DND-41 (cell line): ENCODE data around the gene EIF4G3.
"Not testable (repeated sequence)": the region's sequence is repeated elsewhere in the genome, so short reads cannot be mapped to it uniquely, and the experiment has no call there.

ENCODE experiments used
- ATAC-seq: fragments of 200-7000 bp; cut with Tn5 transposase; 3 replicates; pipeline ENCODE4 v1.9.1; 2021; ENCODE audit warnings: low read depth; ENCODE audit not compliant: insufficient read depth
- DNase-seq: peaks from one replicate; pipeline ENCODE4 v3.0.0-alpha.2; 2020
- H2AFZ ChIP-seq: 2 replicates; pipeline ENCODE4 v1.6.0; 2012; ENCODE audit warnings: low read depth, low read length
- H3K27ac ChIP-seq: 2 replicates; pipeline ENCODE4 v1.5.1; 2012; ENCODE audit warnings: low read length, inconsistent platforms
- H3K27me3 ChIP-seq: fragments of 200-600 bp; sonication (generic); 2 replicates; pipeline ENCODE4 v1.6.0; 2012; ENCODE audit warnings: low read length, mild to moderate bottlenecking, inconsistent platforms; ENCODE audit not compliant: insufficient read depth, poor library complexity
- H3K36me3 ChIP-seq: 2 replicates; pipeline ENCODE4 v1.5.1; 2012; ENCODE audit warnings: low read length, inconsistent platforms; ENCODE audit not compliant: insufficient read depth
- H3K4me1 ChIP-seq: 2 replicates; pipeline ENCODE4 v1.5.1; 2012; ENCODE audit warnings: mild to moderate bottlenecking, low read length; ENCODE audit not compliant: insufficient read depth
- H3K4me2 ChIP-seq: 2 replicates; pipeline ENCODE4 v1.6.0; 2012; ENCODE audit warnings: mild to moderate bottlenecking, moderate library complexity, low read length, inconsistent platforms; ENCODE audit not compliant: insufficient read depth
- H3K4me3 ChIP-seq, 2 experiments: fragments of 200-600 bp in 1 of 2; shearing (Covaris generic) in 1 of 2; 2 replicates each; pipeline ENCODE4 v1.5.1; 2012 to 2016; ENCODE audit warnings: inconsistent platforms in 2 of 2, low read length in 2 of 2, mild to moderate bottlenecking in 2 of 2, low read depth in 1 of 2, moderate library complexity in 1 of 2
- H3K79me2 ChIP-seq: 2 replicates; pipeline ENCODE4 v1.6.0; 2012; ENCODE audit warnings: low read length, inconsistent platforms; ENCODE audit not compliant: insufficient read depth
- H3K9ac ChIP-seq: 2 replicates; pipeline ENCODE4 v1.6.0; 2012; ENCODE audit warnings: low read depth, mild to moderate bottlenecking, inconsistent platforms, low read length, moderate library complexity
- H3K9me3 ChIP-seq: 2 replicates; pipeline ENCODE4 v1.5.1; 2012; ENCODE audit warnings: low read length, moderate library complexity, mild to moderate bottlenecking, inconsistent platforms; ENCODE audit not compliant: insufficient read depth, severe bottlenecking
- H4K20me1 ChIP-seq: 2 replicates; pipeline ENCODE4 v1.6.0; 2012; ENCODE audit warnings: low read length; ENCODE audit not compliant: insufficient read depth
- CTCF ChIP-seq: IDR thresholded peaks from 2 replicates; pipeline ENCODE4 v1.5.1; 2012; ENCODE audit warnings: borderline replicate concordance, low read length, moderate library complexity, mild to moderate bottlenecking; ENCODE audit not compliant: poor library complexity, severe bottlenecking; ENCODE audit errors: extremely low read depth
- EZH2 ChIP-seq: IDR thresholded peaks from 3 replicates; pipeline ENCODE4 v1.6.1; 2012; ENCODE audit warnings: borderline replicate concordance, low read depth, mild to moderate bottlenecking, moderate library complexity, low read length, inconsistent platforms; ENCODE audit not compliant: severe bottlenecking

The EIF4G3 gene

GRCh38 chr1:20921285-20921684 lies 255.4 kb downstream of the EIF4G3 start:
- TF ChIP-seq CTCF (no peak), EZH2 (no peak)
- Histone ChIP-seq H3K9ac (no peak overlapping the region), H3K79me2 (no peaks in the 10 kb centered on the region), H3K4me3 (no peak overlapping the region), H2AFZ (no peak overlapping the region), H3K4me1 (no peaks in the 10 kb centered on the region), H3K36me3 (no peaks in the 10 kb centered on the region; the same call in 1 of the 2 replicates), H3K27ac (no peak overlapping the region), H4K20me1 (no peaks in the 10 kb centered on the region), H3K4me2 (no peak overlapping the region), H3K27me3 (no peaks in the 10 kb centered on the region), H3K9me3 (no peaks in the 10 kb centered on the region)
- DNase-seq: no peak
- no peak for ATAC-seq

- H3K27ac ChIP-seq: no peak overlapping the region
- no peaks in the 10 kb centered on the region for H3K4me1 ChIP-seq
- no peaks in the 10 kb centered on the region; the same call in 1 of the 2 replicates for H3K36me3 ChIP-seq
- no peaks in the 10 kb centered on the region for H3K9me3 ChIP-seq
- TF ChIP-seq EZH2 (no peak), CTCF (no peak)
- no peaks in the 10 kb centered on the region for H3K27me3 ChIP-seq
- no peak overlapping the region for H3K4me3 ChIP-seq
- ATAC-seq (no peak), DNase-seq (no peak)
- H3K4me2 ChIP-seq: no peak overlapping the region
- no peaks in the 10 kb centered on the region for H3K79me2 ChIP-seq
- H3K9ac ChIP-seq: no peak overlapping the region
- no peaks in the 10 kb centered on the region for H4K20me1 ChIP-seq
- H2AFZ ChIP-seq: no peak overlapping the region
These were observed 263.5 kb downstream of the EIF4G3 start for GRCh38 chr1:20913242-20913641.

DNA sequence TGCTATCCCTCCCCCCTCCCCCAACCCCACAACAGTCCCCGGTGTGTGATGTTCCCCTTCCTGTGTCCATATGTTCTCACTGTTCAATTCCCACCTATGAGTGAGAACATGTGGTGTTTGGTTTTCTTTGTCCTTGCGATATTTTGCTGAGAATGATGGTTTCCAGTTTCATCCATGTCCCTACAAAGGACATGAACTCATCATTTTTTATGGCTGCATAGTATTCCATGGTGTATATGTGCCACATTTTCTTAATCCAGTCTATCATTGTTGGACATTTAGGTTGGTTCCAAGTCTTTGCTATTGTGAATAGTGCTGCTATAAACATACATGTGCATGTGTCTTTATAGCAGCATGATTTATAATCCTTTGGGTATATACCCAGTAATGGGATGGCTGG lies 269.2 kb downstream of the EIF4G3 start:
- not testable (repeated sequence) for H3K36me3 ChIP-seq, H3K9ac ChIP-seq, ATAC-seq, H3K27ac ChIP-seq, H2AFZ ChIP-seq, H3K4me2 ChIP-seq, H4K20me1 ChIP-seq, H3K9me3 ChIP-seq, DNase-seq, H3K4me1 ChIP-seq, H3K4me3 ChIP-seq, H3K79me2 ChIP-seq, H3K27me3 ChIP-seq

DNA sequence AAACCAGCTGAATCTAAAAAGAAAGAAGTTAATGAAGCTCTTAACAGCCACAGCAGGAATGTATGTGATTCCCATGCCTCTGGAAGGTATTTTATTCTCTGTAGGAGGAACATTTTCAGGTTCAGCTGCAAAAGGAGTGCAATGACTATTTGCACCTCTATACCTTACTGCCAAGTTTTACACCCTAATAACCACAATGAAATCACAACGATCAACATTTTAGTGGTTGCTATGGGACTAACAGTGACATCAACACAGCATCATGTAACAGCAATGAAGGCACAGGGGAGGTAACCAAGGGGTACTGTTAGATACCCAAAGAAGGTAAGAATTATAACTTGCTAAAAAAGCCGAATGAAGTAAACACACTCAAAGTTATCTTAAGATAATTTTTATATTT lies 273.3 kb downstream of the EIF4G3 start:
- H3K79me2 ChIP-seq: no peaks in the 10 kb centered on the region
- no peak overlapping the region for H3K9ac ChIP-seq
- no peak for TF ChIP-seq CTCF
- TF ChIP-seq EZH2: no peak
- no peaks in the 10 kb centered on the region for H4K20me1 ChIP-seq
- no peaks in the 10 kb centered on the region for H3K27me3 ChIP-seq
- no peak overlapping the region for H2AFZ ChIP-seq
- H3K36me3 ChIP-seq: peaks cover 11% of the 10 kb centered on the region; the same call in 1 of the 2 replicates
- DNase-seq (no peak), ATAC-seq (no peak)
- H3K4me3 ChIP-seq: no peak overlapping the region
- no peaks in the 10 kb centered on the region for H3K9me3 ChIP-seq
- H3K27ac ChIP-seq: no peak overlapping the region
- no peaks in the 10 kb centered on the region for H3K4me1 ChIP-seq
- H3K4me2 ChIP-seq: no peak overlapping the region
